Left lobe of liver (tissue), 1 donor: ENCODE measurements around the gene MB. TPM values are rescaled to one million over a fixed set of nuclear protein-coding genes. Genes with fewer than 3 reads are reported as not detected.

ENCODE experiments used
- total RNA-seq: library from RNA; stranded (reverse); gene quantifications from one replicate; pipeline ENCODE4 v1.2.1, GENCODE V29; 2021
- donor health status: DM: no; HTN: yes; CAD: no.

The MB gene
- total RNA-seq, 1 donor from 2014 or later: 0.48 TPM

Other genes starting within 250 kb of the MB start
- gene HMOX1, start 236.2 kb downstream of the MB start, total RNA-seq: 35.9 TPM
- gene MCM5, start 217.2 kb downstream of the MB start, total RNA-seq: 9.1 TPM
- not detected for gene RASD2, start 76.5 kb downstream of the MB start, total RNA-seq
- 31.7 TPM for gene APOL6, start 31.1 kb upstream of the MB start, total RNA-seq
- not detected for gene APOL5, start 100.5 kb upstream of the MB start, total RNA-seq